PC-9 (cell line): ENCODE measurements around the gene BLOC1S4. TPM values are rescaled to one million over a fixed set of nuclear protein-coding genes. Genes with fewer than 3 reads are reported as not detected.

ENCODE experiments used
- BruUV-seq: library from RNA; stranded (reverse); fragments of 400-500 nt; replicated peaks from 2 replicates; lab custom pipeline; 2021; lab: Mats Ljungman, UMichigan
- CTCF ChIA-PET: fragments of 300-600 bp; sonication (Branson Sonifier 250); formaldehyde crosslinking; loops from one replicate; lab custom pipeline; 2022; ENCODE audit warnings: antibody characterized with exemption; lab: Charles Lee
- POLR2A ChIA-PET: fragments of 300-600 bp; sonication (Branson Sonifier 250); formaldehyde crosslinking; loops from one replicate; lab custom pipeline; 2022; ENCODE audit warnings: antibody characterized with exemption; ENCODE audit not compliant: unreplicated experiment; lab: Charles Lee
- DNase-seq, 2 experiments: peaks; one replicate each; pipeline versions ENCODE4 v3.0.0 to v3.0.0-alpha.2; 2015 to 2022; ENCODE audit warnings: mixed read lengths in 1 of 2
- H2AFZ ChIP-seq: fragments of 200-600 bp; sonication (generic); 2 replicates; pipeline ENCODE4 v1.8.1; 2017; ENCODE audit warnings: antibody characterized with exemption
- H3F3A ChIP-seq: fragments of 200-600 bp; sonication (generic); 2 replicates; pipeline ENCODE4 v1.8.1; 2017; ENCODE audit warnings: antibody characterized with exemption, mild to moderate bottlenecking, low read depth; ENCODE audit not compliant: insufficient read depth
- H3K27ac ChIP-seq: fragments of 200-600 bp; sonication (generic); 2 replicates; pipeline ENCODE4 v1.6.1; 2016; ENCODE audit warnings: mixed run types
- H3K27me3 ChIP-seq: fragments of 200-600 bp; sonication (generic); 2 replicates; pipeline ENCODE4 v1.6.1; 2016; ENCODE audit warnings: low read depth, mixed run types; ENCODE audit not compliant: insufficient read depth
- H3K36me3 ChIP-seq: fragments of 200-600 bp; sonication (generic); 2 replicates; pipeline ENCODE4 v1.6.1; 2016; ENCODE audit warnings: low read depth, mixed run types
- H3K4me1 ChIP-seq: fragments of 200-600 bp; sonication (generic); replicated peaks from 2 replicates; pipeline ENCODE4 v1.6.1; 2016; ENCODE audit warnings: mixed run types; ENCODE audit not compliant: insufficient read depth
- H3K4me2 ChIP-seq: fragments of 200-600 bp; sonication (generic); 2 replicates; pipeline ENCODE4 v1.6.1; 2017; ENCODE audit warnings: mixed run types
- H3K4me3 ChIP-seq: fragments of 200-600 bp; sonication (generic); 2 replicates; pipeline ENCODE4 v1.6.1; 2016; ENCODE audit warnings: mixed run types
- H3K79me2 ChIP-seq: fragments of 200-600 bp; sonication (generic); 2 replicates; pipeline ENCODE4 v1.6.1; 2017; ENCODE audit warnings: low read depth, mixed run types
- H3K9me2 ChIP-seq: fragments of 200-600 bp; sonication (generic); 2 replicates; pipeline ENCODE4 v1.8.1; 2017; ENCODE audit warnings: mild to moderate bottlenecking; ENCODE audit not compliant: insufficient read depth
- H3K9me3 ChIP-seq: fragments of 200-600 bp; sonication (generic); 2 replicates; pipeline ENCODE4 v1.8.1; 2016; ENCODE audit warnings: low read depth; ENCODE audit not compliant: insufficient read depth
- H4K20me1 ChIP-seq: fragments of 200-600 bp; sonication (generic); 2 replicates; pipeline ENCODE4 v1.8.1; 2017; ENCODE audit not compliant: insufficient read depth
- EZH2 ChIP-seq: fragments of 200-600 bp; sonication (generic); IDR thresholded peaks from 2 replicates; pipeline ENCODE4 v1.8.0; 2017; ENCODE audit warnings: antibody characterized with exemption, low read depth
- intact Hi-C: fragments of 100-400 bp; cut with micrococcal nuclease; formaldehyde crosslinking; loops from one replicate; pipeline ENCODE4 v1.10.0; 2022; ENCODE audit not compliant: unreplicated experiment
- total RNA-seq: library from RNA; stranded (reverse); gene quantifications from 2 replicates; pipeline ENCODE4 v1.2.3, GENCODE V29; 2021
- TF ChIP-seq, protein P1 (sequence below): fragments of 200-600 bp; sonication (generic); conservative IDR thresholded peaks from 2 replicates; pipeline ENCODE4 v1.6.1; 2017; ENCODE audit warnings: mixed run types, antibody characterized with exemption, mild to moderate bottlenecking, moderate library complexity

BLOC1S4 gene
- total RNA-seq, 1 experiment from 2014 or later = 11.7 TPM

DNA sequence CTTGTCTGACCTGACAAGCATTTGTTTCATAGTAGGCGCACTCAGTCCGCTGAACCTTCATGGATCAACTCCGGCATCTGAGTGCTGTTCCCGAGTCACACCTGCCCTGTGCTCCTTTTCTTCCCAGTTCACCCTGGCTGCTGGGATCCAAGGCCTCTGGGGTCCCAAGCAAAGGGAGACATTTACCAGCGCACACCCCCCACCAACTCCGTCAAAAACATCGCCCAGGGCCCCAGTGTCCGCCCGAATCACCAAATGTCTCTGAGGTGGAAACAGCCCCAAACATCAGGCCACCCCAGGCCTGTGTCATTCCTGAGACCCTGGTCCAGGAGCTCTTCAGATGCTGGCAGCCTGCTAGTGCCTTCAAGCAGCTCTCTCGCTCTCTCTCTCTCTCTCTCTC lies 5.1 kb downstream of the BLOC1S4 start:
- ChIA-PET POLR2A (no interaction called here), CTCF (no interaction called here)

GRCh38 chr4:6722891-6723290 lies 6.9 kb downstream of the BLOC1S4 start:
- no peak for TF ChIP-seq EZH2
- TF ChIP-seq, protein P1, sequence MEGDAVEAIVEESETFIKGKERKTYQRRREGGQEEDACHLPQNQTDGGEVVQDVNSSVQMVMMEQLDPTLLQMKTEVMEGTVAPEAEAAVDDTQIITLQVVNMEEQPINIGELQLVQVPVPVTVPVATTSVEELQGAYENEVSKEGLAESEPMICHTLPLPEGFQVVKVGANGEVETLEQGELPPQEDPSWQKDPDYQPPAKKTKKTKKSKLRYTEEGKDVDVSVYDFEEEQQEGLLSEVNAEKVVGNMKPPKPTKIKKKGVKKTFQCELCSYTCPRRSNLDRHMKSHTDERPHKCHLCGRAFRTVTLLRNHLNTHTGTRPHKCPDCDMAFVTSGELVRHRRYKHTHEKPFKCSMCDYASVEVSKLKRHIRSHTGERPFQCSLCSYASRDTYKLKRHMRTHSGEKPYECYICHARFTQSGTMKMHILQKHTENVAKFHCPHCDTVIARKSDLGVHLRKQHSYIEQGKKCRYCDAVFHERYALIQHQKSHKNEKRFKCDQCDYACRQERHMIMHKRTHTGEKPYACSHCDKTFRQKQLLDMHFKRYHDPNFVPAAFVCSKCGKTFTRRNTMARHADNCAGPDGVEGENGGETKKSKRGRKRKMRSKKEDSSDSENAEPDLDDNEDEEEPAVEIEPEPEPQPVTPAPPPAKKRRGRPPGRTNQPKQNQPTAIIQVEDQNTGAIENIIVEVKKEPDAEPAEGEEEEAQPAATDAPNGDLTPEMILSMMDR = no peak
- POLR2A ChIA-PET = no interaction called here

More for the DNA sequence above, 5.1 kb downstream of the BLOC1S4 start:
- Histone ChIP-seq H3K4me2 (no peak overlapping the region), H3K4me1 (peaks cover 7% of the 10 kb centered on the region), H3K27me3 (no peaks in the 10 kb centered on the region), H3K36me3 (no peaks in the 10 kb centered on the region), H2AFZ (no peak overlapping the region), H3K9me3 (no peaks in the 10 kb centered on the region), H3K27ac (no peak overlapping the region), H3K79me2 (peaks cover 23% of the 10 kb centered on the region), H3F3A (peaks cover 6% of the 10 kb centered on the region; the same call in 1 of the 2 replicates), H3K4me3 (no peak overlapping the region), H4K20me1 (peaks cover 5% of the 10 kb centered on the region; the same call in 1 of the 2 replicates), H3K9me2 (no peaks in the 10 kb centered on the region)
- no peak for TF ChIP-seq EZH2
- TF ChIP-seq, protein P1 = no peak
- intact Hi-C loops = loop anchor here (2.0 kb wide), 4 partner anchors 52 to 362 kb away; partner anchors contain the start of gene KIAA0232
- BruUV-seq = no TSS peak
- DNase-seq = no peak

GRCh38 chr4:6723851-6724250 lies 7.9 kb downstream of the BLOC1S4 start:
- Histone ChIP-seq H3K4me3 (no peak overlapping the region), H3K27me3 (no peaks in the 10 kb centered on the region), H3K4me2 (no peak overlapping the region), H3K9me2 (no peaks in the 10 kb centered on the region), H4K20me1 (no peaks in the 10 kb centered on the region), H3K27ac (no peak overlapping the region), H3F3A (peaks cover 6% of the 10 kb centered on the region; the same call in 1 of the 2 replicates), H3K4me1 (no peaks in the 10 kb centered on the region), H3K9me3 (no peaks in the 10 kb centered on the region), H2AFZ (no peak overlapping the region), H3K79me2 (no peaks in the 10 kb centered on the region), H3K36me3 (no peaks in the 10 kb centered on the region)
- ChIA-PET POLR2A (interaction anchor here (0.6 kb wide), 1 partner anchor 185 kb away, joined by 3 read pairs; no protein-coding TSS in a partner anchor), CTCF (no interaction called here)
- DNase-seq = no peak
- intact Hi-C loops = no loop called here
- TF ChIP-seq EZH2 = no peak
- TF ChIP-seq, protein P1 = no peak
- no TSS peak for BruUV-seq

More at GRCh38 chr4:6722891-6723290, 6.9 kb downstream of the BLOC1S4 start:
- H3K36me3 ChIP-seq = no peaks in the 10 kb centered on the region
- no peaks in the 10 kb centered on the region for H3K9me3 ChIP-seq
- H3K9me2 ChIP-seq = no peaks in the 10 kb centered on the region
- CTCF ChIA-PET = no interaction called here
- H2AFZ ChIP-seq = no peak overlapping the region
- no peak overlapping the region for H3K4me3 ChIP-seq
- H3K4me1 ChIP-seq = peaks cover 6% of the 10 kb centered on the region
- intact Hi-C loops = no loop called here
- no peaks in the 10 kb centered on the region for H3K27me3 ChIP-seq
- H3K27ac ChIP-seq = no peak overlapping the region
- no TSS peak for BruUV-seq
- DNase-seq = no peak
- H3F3A ChIP-seq = peaks cover 6% of the 10 kb centered on the region; the same call in 1 of the 2 replicates
- no peak overlapping the region for H3K4me2 ChIP-seq
- H4K20me1 ChIP-seq = peaks cover 5% of the 10 kb centered on the region; the same call in 1 of the 2 replicates
- peaks cover 6% of the 10 kb centered on the region for H3K79me2 ChIP-seq
